ENCODE results near the gene TTLL7. TPM values are rescaled to one million over a fixed set of nuclear protein-coding genes. Genes with fewer than 3 reads are reported as not detected.

TTLL7 gene
- polyA plus RNA-seq, 1 donor (not counting 4 experiments of a cell fraction or from before 2014, with no cell fraction given), result 8.1 TPM

- Histone ChIP-seq H3K4me2 (ENCODE audit: control insufficient read depth, extremely low read depth, insufficient read depth, low read depth, low read length) (peak overlapping the region; percentile 47), H3K4me3 (ENCODE audit: control insufficient read depth in 2 of 3, extremely low read depth in 1 of 3, insufficient read depth in 2 of 3, low read depth in 1 of 3, low read length in 3 of 3) (peak overlapping the region in 1 of 3 experiments; percentile 28), H3K79me2 (ENCODE audit: control insufficient read depth, insufficient read depth, low read length) (no peaks in the 10 kb centered on the region), H3K4me1 (ENCODE audit: control insufficient read depth, extremely low read depth, insufficient read depth, low read length) (peaks cover 26% of the 10 kb centered on the region), H3K9me1 (ENCODE audit: control insufficient read depth, extremely low read depth, insufficient read depth, low read length) (no peaks in the 10 kb centered on the region), H3K36me3 (ENCODE audit: control insufficient read depth in 2 of 2, extremely low read depth in 1 of 2, insufficient read depth in 2 of 2, low read length in 2 of 2) (no peaks in the 10 kb centered on the region), H2AFZ (ENCODE audit: control insufficient read depth, low read length) (peak overlapping the region; percentile 83), H3K27ac (ENCODE audit: control insufficient read depth, insufficient read depth, low read length) (peak overlapping the region; percentile 8), H3K27me3 (ENCODE audit: control insufficient read depth, extremely low read depth, insufficient read depth, low read length) (no peaks in the 10 kb centered on the region), H3K9me3 (ENCODE audit: control insufficient read depth, low read depth, low read length) (no peaks in the 10 kb centered on the region), H3K9ac (ENCODE audit: control insufficient read depth, extremely low read depth, insufficient read depth, low read length) (no peak overlapping the region), H4K20me1 (ENCODE audit: control insufficient read depth, extremely low read depth, insufficient read depth, low read length) (no peaks in the 10 kb centered on the region)
- peak; percentile 61 for FAIRE-seq
- TF ChIP-seq CTCF (optimal IDR thresholded peaks at IDR 0.05 in 1 of 3, IDR thresholded peaks at IDR 0.05 in 1 of 3, conservative IDR thresholded peaks at IDR 0.05 in 1 of 3; ENCODE audit: extremely low read depth in 1 of 3, insufficient read depth in 2 of 3, low read length in 3 of 3) (no peak), EZH2 (IDR thresholded peaks at IDR 0.05; ENCODE audit: low read length) (no peak)
- DNase-seq (ENCODE audit: low read depth, low spot score), result no peak
- dilution Hi-C loops (cut with MboI; ENCODE audit: extremely low pct_ligation_motif_present, low sequenced_read_pairs), result no loop called here
Measured at GRCh38 chr1:84008631-84009030, 9.7 kb upstream of the TTLL7 start.

- DNase-seq (ENCODE audit: low read depth, low spot score) (no peak), FAIRE-seq (no peak)
- no peak overlapping the region for H3K9ac ChIP-seq (ENCODE audit: control insufficient read depth, extremely low read depth, insufficient read depth, low read length)
- H2AFZ ChIP-seq (ENCODE audit: control insufficient read depth, low read length), result no peak overlapping the region
- H3K79me2 ChIP-seq (ENCODE audit: control insufficient read depth, insufficient read depth, low read length), result no peaks in the 10 kb centered on the region
- no peaks in the 10 kb centered on the region for H3K36me3 ChIP-seq (ENCODE audit: control insufficient read depth in 2 of 2, extremely low read depth in 1 of 2, insufficient read depth in 2 of 2, low read length in 2 of 2)
- no peak overlapping the region for H3K27ac ChIP-seq (ENCODE audit: control insufficient read depth, insufficient read depth, low read length)
- H3K27me3 ChIP-seq (ENCODE audit: control insufficient read depth, extremely low read depth, insufficient read depth, low read length), result no peaks in the 10 kb centered on the region
- H3K4me3 ChIP-seq (ENCODE audit: control insufficient read depth in 2 of 3, extremely low read depth in 1 of 3, insufficient read depth in 2 of 3, low read depth in 1 of 3, low read length in 3 of 3), result no peak overlapping the region
- H3K4me2 ChIP-seq (ENCODE audit: control insufficient read depth, extremely low read depth, insufficient read depth, low read depth, low read length), result no peak overlapping the region
- no peaks in the 10 kb centered on the region for H3K9me3 ChIP-seq (ENCODE audit: control insufficient read depth, low read depth, low read length)
- no peaks in the 10 kb centered on the region for H4K20me1 ChIP-seq (ENCODE audit: control insufficient read depth, extremely low read depth, insufficient read depth, low read length)
- TF ChIP-seq CTCF (optimal IDR thresholded peaks at IDR 0.05 in 1 of 3, IDR thresholded peaks at IDR 0.05 in 1 of 3, conservative IDR thresholded peaks at IDR 0.05 in 1 of 3; ENCODE audit: extremely low read depth in 1 of 3, insufficient read depth in 2 of 3, low read length in 3 of 3), result no peak
- no peak for TF ChIP-seq EZH2 (IDR thresholded peaks at IDR 0.05; ENCODE audit: low read length)
- H3K9me1 ChIP-seq (ENCODE audit: control insufficient read depth, extremely low read depth, insufficient read depth, low read length), result no peaks in the 10 kb centered on the region
- peaks cover 14% of the 10 kb centered on the region for H3K4me1 ChIP-seq (ENCODE audit: control insufficient read depth, extremely low read depth, insufficient read depth, low read length)
- dilution Hi-C loops (cut with MboI; ENCODE audit: extremely low pct_ligation_motif_present, low sequenced_read_pairs), result no loop called here
Measured at GRCh38 chr1:84006591-84006990, 7.7 kb upstream of the TTLL7 start.
